Measurements from ENCODE around the gene TRAPPC2. TPM values are rescaled to one million over a fixed set of nuclear protein-coding genes. Genes with fewer than 3 reads are reported as not detected.
"Not testable (repeated sequence)": the region's sequence is repeated elsewhere in the genome, so short reads cannot be mapped to it uniquely, and the experiment has no call there.

The TRAPPC2 gene
- total RNA-seq, 4 donors from 2014 or later: 5.6 to 48.0 (median 22.8) TPM

- Histone ChIP-seq H3K4me3 (peak overlapping the region; percentile 60 to 61), H3K36me3 (no peaks in the 10 kb centered on the region), H3K4me1 (no peaks in the 10 kb centered on the region), H3K27me3 (no peaks in the 10 kb centered on the region), H3K27ac (peak overlapping the region; percentile 83 to 87), H3K9me3 (no peaks in the 10 kb centered on the region)
- TF ChIP-seq POLR2A (IDR thresholded peaks at IDR 0.05) (no peak), CTCF (IDR thresholded peaks at IDR 0.05) (no peak)
- intact Hi-C loops (cut with DNase I; ENCODE audit: low total_unique reads): loop anchor here (10.0 kb wide), 1 partner anchor 49 kb away; the partner anchor contains the start of gene RAB9A
- DNase-seq: no peak
Observed at GRCh38 chrX:13733506-13733905, 914 bp downstream of the TRAPPC2 start.

- Histone ChIP-seq H3K36me3 (no peaks in the 10 kb centered on the region), H3K9me3 (no peaks in the 10 kb centered on the region), H3K27ac (peak overlapping the region; percentile 83 to 87), H3K27me3 (no peaks in the 10 kb centered on the region), H3K4me1 (no peaks in the 10 kb centered on the region), H3K4me3 (no peak overlapping the region)
- DNase-seq: no peak
- TF ChIP-seq CTCF (IDR thresholded peaks at IDR 0.05) (no peak), POLR2A (IDR thresholded peaks at IDR 0.05) (no peak)
- intact Hi-C loops (cut with DNase I; ENCODE audit: low total_unique reads): loop anchor here (10.0 kb wide), 1 partner anchor 48 kb away; the partner anchor contains the start of gene RAB9A
Observed at GRCh38 chrX:13732246-13733067, 2.0 kb downstream of the TRAPPC2 start.

- not testable (repeated sequence) for H3K4me1 ChIP-seq, H3K9me3 ChIP-seq, DNase-seq, H3K4me3 ChIP-seq, H3K36me3 ChIP-seq, H3K27me3 ChIP-seq, H3K27ac ChIP-seq
- intact Hi-C loops (cut with DNase I; ENCODE audit: low total_unique reads): loop anchor here (10.0 kb wide), 1 partner anchor 46 kb away; the partner anchor contains the start of gene RAB9A
Observed at GRCh38 chrX:13730523-13730922, 3.9 kb downstream of the TRAPPC2 start.

GRCh38 chrX:13726583-13726982 lies 7.8 kb downstream of the TRAPPC2 start:
- intact Hi-C loops (cut with DNase I; ENCODE audit: low total_unique reads); DNase-seq; H3K9me3 ChIP-seq; H3K27me3 ChIP-seq; H3K4me1 ChIP-seq; H3K4me3 ChIP-seq; H3K36me3 ChIP-seq; H3K27ac ChIP-seq: not testable (repeated sequence)

GRCh38 chrX:13724878-13725277 lies 9.5 kb downstream of the TRAPPC2 start:
- H3K27ac ChIP-seq: peak overlapping the region in 1 of 2 donors; percentile 6

GRCh38 chrX:13721819-13722519 lies 12.5 kb downstream of the TRAPPC2 start:
- intact Hi-C loops (cut with DNase I; ENCODE audit: low total_unique reads): no loop called here
- DNase-seq: no peak

More at GRCh38 chrX:13724878-13725277, 9.5 kb downstream of the TRAPPC2 start:
- H3K4me1 ChIP-seq; DNase-seq; intact Hi-C loops (cut with DNase I; ENCODE audit: low total_unique reads); H3K9me3 ChIP-seq; H3K36me3 ChIP-seq; H3K27me3 ChIP-seq; H3K4me3 ChIP-seq: not testable (repeated sequence)

More at GRCh38 chrX:13721819-13722519, 12.5 kb downstream of the TRAPPC2 start:
- TF ChIP-seq POLR2A (IDR thresholded peaks at IDR 0.05) (no peak), CTCF (IDR thresholded peaks at IDR 0.05) (no peak)
- Histone ChIP-seq H3K9me3 (no peaks in the 10 kb centered on the region), H3K27ac (peak overlapping the region; percentile 63 to 87), H3K4me3 (no peak overlapping the region), H3K4me1 (no peaks in the 10 kb centered on the region), H3K36me3 (no peaks in the 10 kb centered on the region), H3K27me3 (no peaks in the 10 kb centered on the region)

All from uterus (tissue), 4 donors.